HepG2 (cell line): Measurements from ENCODE around the gene TEX53. TPM values are rescaled to one million over a fixed set of nuclear protein-coding genes. Genes with fewer than 3 reads are reported as not detected.

Experiments used
- CBX2 ChIP-seq, 2 experiments: fragments of 200-600 bp in 1 of 2; sonication (generic); formaldehyde crosslinking in 1 of 2; IDR thresholded peaks; 2 replicates each; pipeline versions ENCODE4 v1.7.0 to v1.8.1; 2018 to 2022; ENCODE audit warnings: low read depth in 2 of 2, low read length in 1 of 2, mild to moderate bottlenecking in 1 of 2, missing genetic modification reagents in 1 of 2
- CREB1 ChIP-seq, 2 experiments: fragments of 450-650 bp in 1 of 2; IDR thresholded peaks; 2 replicates each; pipeline ENCODE4 v1.6.1; 2016 to 2017; ENCODE audit warnings: control low read depth in 1 of 2, mild to moderate bottlenecking in 1 of 2, missing compliant biosample characterization in 1 of 2, missing genetic modification characterization in 1 of 2
- FOXM1 ChIP-seq: sonication (generic); formaldehyde crosslinking; IDR thresholded peaks from 2 replicates; pipeline ENCODE4 v1.5.0; 2020; ENCODE audit warnings: missing genetic modification reagents
- FOXP1 ChIP-seq, 2 experiments: fragments of 450-650 bp in 1 of 2; IDR thresholded peaks; 2 replicates each; pipeline ENCODE4 v1.6.1; 2017 to 2018; ENCODE audit warnings: antibody characterized with exemption in 1 of 2
- GABPB1 ChIP-seq: IDR thresholded peaks from 2 replicates; pipeline ENCODE4 v1.6.1; 2016; ENCODE audit warnings: mild to moderate bottlenecking, missing genetic modification reagents, moderate library complexity, missing compliant biosample characterization
- IRF2 ChIP-seq: IDR thresholded peaks from 2 replicates; pipeline ENCODE4 v1.6.1; 2018; ENCODE audit warnings: missing genetic modification reagents, missing compliant biosample characterization
- NR1H2 ChIP-seq: sonication (generic); formaldehyde crosslinking; IDR thresholded peaks from 2 replicates; pipeline ENCODE4 v1.8.1; 2022; ENCODE audit warnings: low read depth, missing genetic modification reagents, borderline replicate concordance
- NRL ChIP-seq: sonication (generic); formaldehyde crosslinking; IDR thresholded peaks from 2 replicates; pipeline ENCODE4 v1.5.0; 2020; ENCODE audit warnings: missing genetic modification reagents, mild to moderate bottlenecking, moderate library complexity, borderline replicate concordance
- PAX8 ChIP-seq: sonication (generic); formaldehyde crosslinking; IDR thresholded peaks from 2 replicates; pipeline ENCODE4 v1.8.0; 2022; ENCODE audit warnings: mild to moderate bottlenecking, missing genetic modification reagents, borderline replicate concordance
- TBP ChIP-seq: sonication (generic); formaldehyde crosslinking; IDR thresholded peaks from 2 replicates; pipeline ENCODE4 v1.5.0; 2020; ENCODE audit warnings: missing genetic modification reagents
- U2AF1 ChIP-seq: fragments of 200-400 bp; formaldehyde crosslinking; optimal IDR thresholded peaks from 2 replicates; pipeline ENCODE3; 2017; ENCODE audit warnings: mild to moderate bottlenecking, low read depth, low read length
- WIZ ChIP-seq: sonication (generic); formaldehyde crosslinking; IDR thresholded peaks from 2 replicates; pipeline ENCODE4 v1.5.1; 2020; ENCODE audit warnings: mild to moderate bottlenecking, missing genetic modification reagents
- XRCC5 ChIP-seq: fragments of 200-400 bp; formaldehyde crosslinking; optimal IDR thresholded peaks from 2 replicates; pipeline ENCODE3; 2017; ENCODE audit warnings: mild to moderate bottlenecking, low read length
- ZBTB3 ChIP-seq: sonication (generic); formaldehyde crosslinking; IDR thresholded peaks from 2 replicates; pipeline ENCODE4 v1.4.0; 2020; ENCODE audit warnings: low read depth, mild to moderate bottlenecking, moderate library complexity, missing genetic modification reagents, borderline replicate concordance
- ZFP37 ChIP-seq: sonication (generic); formaldehyde crosslinking; IDR thresholded peaks from 2 replicates; pipeline ENCODE4 v1.4.0; 2020; ENCODE audit warnings: missing genetic modification reagents, borderline replicate concordance
- ZNF101 ChIP-seq: sonication (generic); formaldehyde crosslinking; IDR thresholded peaks from 2 replicates; pipeline ENCODE4 v1.4.0; 2020; ENCODE audit warnings: mild to moderate bottlenecking, low read depth, missing genetic modification reagents, borderline replicate concordance
- ZNF235 ChIP-seq: sonication (generic); formaldehyde crosslinking; IDR thresholded peaks from 2 replicates; pipeline ENCODE4 v1.8.1; 2023; ENCODE audit warnings: mild to moderate bottlenecking, missing genetic modification reagents, borderline replicate concordance
- ZNF30 ChIP-seq: sonication (generic); formaldehyde crosslinking; IDR thresholded peaks from 2 replicates; pipeline ENCODE4 v1.5.0; 2020; ENCODE audit warnings: mild to moderate bottlenecking, missing genetic modification reagents
- ZNF331 ChIP-seq: sonication (generic); formaldehyde crosslinking; IDR thresholded peaks from 2 replicates; pipeline ENCODE4 v1.4.0; 2020; ENCODE audit warnings: missing genetic modification reagents
- ZNF33A ChIP-seq: sonication (generic); formaldehyde crosslinking; IDR thresholded peaks from 2 replicates; pipeline ENCODE4 v1.5.1; 2020; ENCODE audit warnings: missing genetic modification reagents, mild to moderate bottlenecking, moderate library complexity, borderline replicate concordance
- ZNF367 ChIP-seq: sonication (generic); formaldehyde crosslinking; IDR thresholded peaks from 2 replicates; pipeline ENCODE4 v1.4.0; 2020; ENCODE audit warnings: missing genetic modification reagents, borderline replicate concordance
- ZNF543 ChIP-seq: sonication (generic); formaldehyde crosslinking; IDR thresholded peaks from 2 replicates; pipeline ENCODE4 v1.4.0; 2020; ENCODE audit warnings: mild to moderate bottlenecking, missing genetic modification reagents
- ZNF556 ChIP-seq: sonication (generic); formaldehyde crosslinking; IDR thresholded peaks from 2 replicates; pipeline ENCODE4 v1.4.0; 2020; ENCODE audit warnings: mild to moderate bottlenecking, missing genetic modification reagents, borderline replicate concordance
- ZNF562 ChIP-seq: sonication (generic); formaldehyde crosslinking; IDR thresholded peaks from 2 replicates; pipeline ENCODE4 v1.8.0; 2022; ENCODE audit warnings: missing genetic modification reagents, borderline replicate concordance
- ZNF777 ChIP-seq: sonication (generic); formaldehyde crosslinking; IDR thresholded peaks from 2 replicates; pipeline ENCODE4 v1.4.0; 2020; ENCODE audit warnings: missing genetic modification reagents
- ZNF780A ChIP-seq: sonication (generic); formaldehyde crosslinking; IDR thresholded peaks from 2 replicates; pipeline ENCODE4 v1.8.0; 2022; ENCODE audit warnings: mild to moderate bottlenecking, missing genetic modification reagents, moderate library complexity
- ZNF83 ChIP-seq: sonication (generic); formaldehyde crosslinking; IDR thresholded peaks from 2 replicates; pipeline ENCODE4 v1.4.0; 2020; ENCODE audit warnings: missing genetic modification reagents, mild to moderate bottlenecking, borderline replicate concordance
- polyA plus RNA-seq, 8 experiments: library from polyadenylated mRNA; depleted of rRNA in 3 of 8; stranded (reverse) in 7 of 8; unstranded in 1 of 8; fragments of >200 nt; fragmentation: Illumina TruSeq in 4 of 8; extraction: Trizol in 4 of 8; gene quantifications; 2 replicates each; pipeline versions ENCODE4 v1.2.1 to v1.2.3, GENCODE V29; 2011 to 2016; ENCODE audit warnings: low read depth in 4 of 8, missing spikeins in 1 of 8, mixed read lengths in 1 of 8; ENCODE audit not compliant: insufficient read depth in 1 of 8
- total RNA-seq, 5 experiments: library from RNA; depleted of rRNA; stranded (reverse); fragments of >200 nt; fragmentation: Illumina TruSeq; extraction: Trizol; gene quantifications; 2 replicates each; pipeline ENCODE4 v1.2.3, GENCODE V29; 2016; ENCODE audit warnings: low read depth in 1 of 5
- TF ChIP-seq, protein P1 (sequence below): sonication (generic); formaldehyde crosslinking; IDR thresholded peaks from 2 replicates; pipeline ENCODE4 v1.8.1; 2023; ENCODE audit warnings: mild to moderate bottlenecking, missing genetic modification reagents, borderline replicate concordance
- TF ChIP-seq, protein P2 (sequence below): sonication (generic); formaldehyde crosslinking; IDR thresholded peaks from 2 replicates; pipeline ENCODE4 v1.4.0; 2020; ENCODE audit warnings: mild to moderate bottlenecking, missing genetic modification reagents
- TF ChIP-seq, protein P3 (sequence below): IDR thresholded peaks from 2 replicates; pipeline ENCODE4 v1.6.1; 2016
- TF ChIP-seq, protein P4 (sequence below): IDR thresholded peaks from 2 replicates; pipeline ENCODE4 v1.6.1; 2016; ENCODE audit warnings: mild to moderate bottlenecking, missing biosample characterization, missing genetic modification reagents

TEX53 gene
- total and polyA plus RNA-seq, 2 of the 13 experiments (the other 11 are each of a cell fraction or from before 2014, with no cell fraction given), result not detected

DNA sequence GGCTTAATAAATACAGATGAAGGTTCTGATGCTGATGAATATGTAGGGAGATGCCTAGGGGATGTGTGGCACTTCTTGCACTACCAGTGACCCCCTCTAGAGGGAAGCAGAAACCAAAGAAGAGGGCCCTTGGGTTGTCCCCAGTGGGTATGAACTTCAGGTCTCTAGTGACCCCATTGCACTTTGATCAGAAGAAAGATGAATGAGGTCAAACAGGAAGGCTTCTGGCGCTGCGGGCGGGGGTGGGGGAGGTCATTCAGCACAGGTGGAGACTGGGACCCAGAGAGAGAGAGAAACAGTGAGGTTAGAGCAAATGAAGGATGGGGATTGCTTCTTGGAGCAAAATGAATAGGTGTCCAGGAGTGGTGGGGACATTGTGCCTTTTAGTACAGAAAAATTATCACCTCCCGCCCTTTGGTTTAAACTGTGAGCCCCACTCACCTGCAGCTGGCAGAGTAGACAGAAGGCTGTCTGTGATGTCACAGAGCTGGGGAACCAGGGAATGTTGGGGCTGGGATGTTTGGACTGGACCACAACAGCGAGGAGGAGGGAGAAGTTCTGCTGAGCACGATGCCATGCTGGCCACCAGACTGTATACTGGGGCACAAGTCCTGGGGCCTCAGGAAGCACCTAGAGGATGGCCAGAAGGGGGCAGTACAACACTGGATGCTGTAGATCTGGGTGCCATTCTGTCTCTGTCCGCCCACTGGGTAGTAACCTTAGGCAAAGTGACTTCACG is 24.2 kb upstream of the TEX53 start, which contains the start of gene TEX48 (continued):
- TF ChIP-seq ZNF780A (CRISPR knock-in tag) (no peak), ZNF562 (CRISPR knock-in tag) (no peak), ZNF30 (CRISPR knock-in tag) (no peak), ZNF367 (CRISPR knock-in tag) (no peak), CBX2 (IDR thresholded peaks at IDR 0.05; ENCODE audit: low read depth, low read length) (no peak), CBX2 (CRISPR knock-in tag; IDR thresholded peaks at IDR 0.05; ENCODE audit: low read depth) (no peak), NRL (CRISPR knock-in tag) (0 out of 2 replicates have a peak, but pooled peaks have one; percentile 42), ZFP37 (CRISPR knock-in tag) (no peak), ZNF556 (no peak), CREB1 (IDR thresholded peaks at IDR 0.05) (no peak), CREB1 (CRISPR knock-in tag; IDR thresholded peaks at IDR 0.05) (no peak), IRF2 (no peak), XRCC5 (peak; percentile 9), NR1H2 (CRISPR knock-in tag) (no peak), ZNF235 (CRISPR knock-in tag) (no peak), ZNF331 (no peak), ZNF83 (CRISPR knock-in tag) (no peak), WIZ (no peak), FOXP1 (IDR thresholded peaks at IDR 0.05) (no peak), FOXP1 (CRISPR knock-in tag; IDR thresholded peaks at IDR 0.05) (no peak), ZBTB3 (no peak), TBP (CRISPR knock-in tag) (no peak), FOXM1 (CRISPR knock-in tag) (no peak), ZNF101 (no peak), ZNF33A (CRISPR knock-in tag) (no peak), ZNF777 (no peak), U2AF1 (no peak), GABPB1 (CRISPR knock-in tag) (no peak), ZNF543 (no peak), PAX8 (CRISPR knock-in tag) (no peak)
- TF ChIP-seq, protein P1, sequence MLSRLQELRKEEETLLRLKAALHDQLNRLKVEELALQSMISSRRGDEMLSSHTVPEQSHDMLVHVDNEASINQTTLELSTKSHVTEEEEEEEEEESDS (CRISPR knock-in tag), result no peak
- TF ChIP-seq, protein P2, sequence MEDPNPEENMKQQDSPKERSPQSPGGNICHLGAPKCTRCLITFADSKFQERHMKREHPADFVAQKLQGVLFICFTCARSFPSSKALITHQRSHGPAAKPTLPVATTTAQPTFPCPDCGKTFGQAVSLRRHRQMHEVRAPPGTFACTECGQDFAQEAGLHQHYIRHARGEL (CRISPR knock-in tag), result no peak
- TF ChIP-seq, protein P3, sequence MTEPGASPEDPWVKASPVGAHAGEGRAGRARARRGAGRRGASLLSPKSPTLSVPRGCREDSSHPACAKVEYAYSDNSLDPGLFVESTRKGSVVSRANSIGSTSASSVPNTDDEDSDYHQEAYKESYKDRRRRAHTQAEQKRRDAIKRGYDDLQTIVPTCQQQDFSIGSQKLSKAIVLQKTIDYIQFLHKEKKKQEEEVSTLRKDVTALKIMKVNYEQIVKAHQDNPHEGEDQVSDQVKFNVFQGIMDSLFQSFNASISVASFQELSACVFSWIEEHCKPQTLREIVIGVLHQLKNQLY (CRISPR knock-in tag), result no peak
- TF ChIP-seq, protein P4, sequence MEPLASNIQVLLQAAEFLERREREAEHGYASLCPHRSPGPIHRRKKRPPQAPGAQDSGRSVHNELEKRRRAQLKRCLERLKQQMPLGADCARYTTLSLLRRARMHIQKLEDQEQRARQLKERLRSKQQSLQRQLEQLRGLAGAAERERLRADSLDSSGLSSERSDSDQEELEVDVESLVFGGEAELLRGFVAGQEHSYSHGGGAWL (CRISPR knock-in tag), result no peak
